HepG2 (cell line): ENCODE data around the gene ALOXE3. TPM values are rescaled to one million over a fixed set of nuclear protein-coding genes. Genes with fewer than 3 reads are reported as not detected.

Experiments
- ATAC-seq: fragments of 200-7000 bp; cut with Tn5 transposase; 3 replicates; pipeline ENCODE4 v1.9.1; 2020; ENCODE audit warnings: mild to moderate bottlenecking, moderate library complexity
- BruUV-seq: library from RNA; stranded (reverse); fragments of 400-500 nt; replicated peaks from 2 replicates; lab custom pipeline; 2021; lab: Mats Ljungman, UMichigan
- CTCF ChIA-PET: fragments of 300-600 bp; formaldehyde crosslinking; extraction: SDS; loops from one replicate; lab custom pipeline; 2021; ENCODE audit warnings: low total read pairs, inconsistent platforms, low intra/inter-chr PET ratio; lab: Yijun Ruan, JAX
- POLR2A ChIA-PET: fragments of 350-600 bp; sonication (Branson Sonifier 250); formaldehyde crosslinking; loops from one replicate; lab custom pipeline; 2020; ENCODE audit warnings: antibody characterized with exemption, inconsistent platforms; lab: Yijun Ruan, JAX
- DNase-seq: peaks from one replicate; pipeline ENCODE4 v3.0.0-alpha.2; 2015; ENCODE audit warnings: low spot score
- FAIRE-seq: peaks from 3 replicates; lab custom pipeline; 2011; peaks lifted over from hg19 to GRCh38; lab: Jason Lieb, UNC
- H2AFZ ChIP-seq: one replicate; pipeline ENCODE4 v1.6.1; 2011; ENCODE audit warnings: low read length, inconsistent platforms
- H3K27ac ChIP-seq: fragments of 300-600 bp; 3 replicates; pipeline ENCODE4 v1.8.0; 2011; ENCODE audit warnings: mixed run types, mild to moderate bottlenecking, mixed read lengths, low read length, inconsistent platforms; ENCODE audit not compliant: insufficient read depth; ENCODE audit errors: extremely low read length
- H3K27me3 ChIP-seq, 2 experiments: fragments of 200-600 bp in 1 of 2; 2 replicates in 1 of 2; 3 replicates in 1 of 2; pipeline versions ENCODE4 v1.6.0 to v1.8.0; 2011; ENCODE audit warnings: low read length in 2 of 2, mild to moderate bottlenecking in 2 of 2, moderate library complexity in 2 of 2, inconsistent platforms in 1 of 2; ENCODE audit not compliant: insufficient read depth in 2 of 2, control insufficient read depth in 1 of 2
- H3K36me3 ChIP-seq, 2 experiments: fragments of 200-600 bp in 1 of 2; replicated peaks in 1 of 2; 2 replicates in 1 of 2; 3 replicates in 1 of 2; pipeline versions ENCODE4 v1.5.1 to v1.8.0; 2011; ENCODE audit warnings: low read length in 2 of 2, inconsistent platforms in 1 of 2; ENCODE audit not compliant: insufficient read depth in 2 of 2, control insufficient read depth in 1 of 2
- H3K4me1 ChIP-seq: 2 replicates; pipeline ENCODE4 v1.5.1; 2012; ENCODE audit warnings: low read length, inconsistent platforms; ENCODE audit not compliant: insufficient read depth
- H3K4me2 ChIP-seq: 2 replicates; pipeline ENCODE4 v1.6.0; 2011; ENCODE audit warnings: low read depth, low read length, inconsistent platforms
- H3K4me3 ChIP-seq, 3 experiments: fragments of 200-600 bp in 1 of 3; sonication (generic), shearing (Covaris generic) in 1 of 3; replicated peaks in 1 of 3; 2 replicates each; pipeline ENCODE4 v1.5.1; 2011 to 2016; ENCODE audit warnings: low read length in 3 of 3, inconsistent platforms in 2 of 3, low read depth in 2 of 3, mild to moderate bottlenecking in 2 of 3, control low read depth in 1 of 3, mixed read lengths in 1 of 3; ENCODE audit not compliant: insufficient read depth in 1 of 3
- H3K79me2 ChIP-seq: one replicate; pipeline ENCODE4 v1.6.1; 2011; ENCODE audit warnings: low read length, inconsistent platforms; ENCODE audit not compliant: insufficient read depth
- H3K9ac ChIP-seq: 2 replicates; pipeline ENCODE4 v1.6.0; 2011; ENCODE audit warnings: mild to moderate bottlenecking, low read depth, low read length, inconsistent platforms; ENCODE audit not compliant: insufficient read depth
- H3K9me3 ChIP-seq: 2 replicates; pipeline ENCODE4 v1.5.1; 2012; ENCODE audit warnings: mild to moderate bottlenecking, low read length
- H4K20me1 ChIP-seq: 2 replicates; pipeline ENCODE4 v1.6.0; 2011; ENCODE audit warnings: inconsistent platforms, mild to moderate bottlenecking, low read length, moderate library complexity; ENCODE audit not compliant: insufficient read depth
- EP300 ChIP-seq, 3 experiments: sonication (generic) in 1 of 3; formaldehyde crosslinking in 1 of 3; IDR thresholded peaks; 2 replicates each; pipeline versions ENCODE4 v1.5.1 to v1.6.1; 2011 to 2020; ENCODE audit warnings: low read depth in 2 of 3, low read length in 2 of 3, borderline replicate concordance in 1 of 3, improper control_type of control experiment in 1 of 3, mild to moderate bottlenecking in 1 of 3, missing genetic modification reagents in 1 of 3, moderate library complexity in 1 of 3
- IRX3 ChIP-seq: sonication (generic); formaldehyde crosslinking; IDR thresholded peaks from 2 replicates; pipeline ENCODE4 v1.8.1; 2023; ENCODE audit warnings: mild to moderate bottlenecking, low read depth, missing genetic modification reagents, borderline replicate concordance
- KMT2B ChIP-seq: IDR thresholded peaks from 2 replicates; pipeline ENCODE4 v1.6.1; 2016; ENCODE audit warnings: missing genetic modification reagents, missing compliant biosample characterization
- MYC ChIP-seq: sonication (generic); formaldehyde crosslinking; IDR thresholded peaks from 2 replicates; pipeline ENCODE4 v1.9.0; 2021; ENCODE audit warnings: missing genetic modification reagents, borderline replicate concordance
- ZFX ChIP-seq: sonication (generic); formaldehyde crosslinking; IDR thresholded peaks from 2 replicates; pipeline ENCODE4 v1.4.0; 2020; ENCODE audit warnings: mild to moderate bottlenecking, low read depth, missing genetic modification reagents, moderate library complexity
- WGBS: methylation state at CpG from one replicate; pipeline ENCODE4 v1.1.6; 2017; ENCODE audit warnings: low lambda C conversion rate; 5-methylcytosine and 5-hydroxymethylcytosine counted together
- in situ Hi-C: cut with HindIII; loops from 2 replicates; pipeline ENCODE4 v1.10.0; 2017; ENCODE audit warnings: low pct_unique_long_range_greater_than_20kb; ENCODE audit not compliant: extremely low pct_ligation_motif_present
- intact Hi-C: fragments of 100-400 bp; cut with micrococcal nuclease; formaldehyde crosslinking; loops from one replicate; pipeline ENCODE4 v1.10.0; 2022; ENCODE audit not compliant: unreplicated experiment
- polyA plus RNA-seq, 8 experiments: library from polyadenylated mRNA; depleted of rRNA in 3 of 8; stranded (reverse) in 7 of 8; unstranded in 1 of 8; fragments of >200 nt; fragmentation: Illumina TruSeq in 4 of 8; extraction: Trizol in 4 of 8; gene quantifications; 2 replicates each; pipeline versions ENCODE4 v1.2.1 to v1.2.3, GENCODE V29; 2011 to 2016; ENCODE audit warnings: low read depth in 4 of 8, missing spikeins in 1 of 8, mixed read lengths in 1 of 8; ENCODE audit not compliant: insufficient read depth in 1 of 8
- total RNA-seq, 5 experiments: library from RNA; depleted of rRNA; stranded (reverse); fragments of >200 nt; fragmentation: Illumina TruSeq; extraction: Trizol; gene quantifications; 2 replicates each; pipeline ENCODE4 v1.2.3, GENCODE V29; 2016; ENCODE audit warnings: low read depth in 1 of 5
- TF ChIP-seq, protein P1 (sequence below), 2 experiments: sonication (generic) in 1 of 2; formaldehyde crosslinking in 1 of 2; IDR thresholded peaks; 2 replicates each; pipeline versions ENCODE4 v1.4.0 to v1.6.1; 2018 to 2020; ENCODE audit warnings: missing genetic modification reagents in 2 of 2, borderline replicate concordance in 1 of 2, low read depth in 1 of 2, mild to moderate bottlenecking in 1 of 2, missing biosample characterization in 1 of 2
- TF ChIP-seq, protein P2 (sequence below): sonication (generic); formaldehyde crosslinking; IDR thresholded peaks from 2 replicates; pipeline ENCODE4 v1.5.1; 2020; ENCODE audit warnings: mild to moderate bottlenecking, missing genetic modification reagents, moderate library complexity
- TF ChIP-seq, protein P3 (sequence below): sonication (generic); formaldehyde crosslinking; IDR thresholded peaks from 2 replicates; pipeline ENCODE4 v1.4.0; 2020; ENCODE audit warnings: missing genetic modification reagents, borderline replicate concordance
- TF ChIP-seq, protein P4 (sequence below): sonication (generic); formaldehyde crosslinking; conservative IDR thresholded peaks from 2 replicates; pipeline ENCODE4 v1.8.0; 2022; ENCODE audit warnings: mild to moderate bottlenecking, moderate library complexity, missing genetic modification reagents

Gene ALOXE3
- total and polyA plus RNA-seq, 2 of the 13 experiments (the other 11 are each of a cell fraction or from before 2014, with no cell fraction given) = 0.07 TPM; not detected in 1

DNA sequence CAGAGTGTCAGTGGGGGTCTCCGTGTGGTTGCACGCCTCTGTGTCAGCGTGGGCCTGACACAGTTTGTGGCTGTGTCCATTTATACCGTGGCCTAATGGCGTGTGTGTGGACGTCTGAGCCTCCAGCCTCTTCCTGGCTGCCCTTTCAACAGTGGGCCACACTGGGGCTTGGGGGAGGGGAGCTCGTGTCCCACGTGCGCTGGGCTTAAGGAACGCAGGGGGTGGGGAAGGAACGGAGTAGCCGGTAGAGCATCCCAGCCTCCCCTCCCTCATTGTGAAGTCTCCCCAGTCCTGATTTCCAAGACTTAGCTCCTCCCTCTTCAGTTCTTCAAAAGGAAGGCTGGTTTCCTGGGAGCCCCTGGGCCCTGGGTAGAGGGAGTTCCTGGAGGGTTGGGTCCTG is 15.1 kb upstream of the ALOXE3 start:
- H3K79me2 ChIP-seq = no peaks in the 10 kb centered on the region
- ChIA-PET CTCF (no interaction called here), POLR2A (interaction anchor here (0.9 to 1.9 kb wide), 2 partner anchors 40 to 90 kb away, joined by 3 to 14 read pairs; no protein-coding TSS in a partner anchor)
- peaks cover 0 to 11% of the 10 kb centered on the region in 2 experiments; a peak in 1 of 5 replicates for H3K27me3 ChIP-seq
- H3K4me2 ChIP-seq = peak overlapping the region; percentile 58
- no peak overlapping the region for H2AFZ ChIP-seq
- peaks cover 37% of the 10 kb centered on the region for H3K4me1 ChIP-seq
- H3K4me3 ChIP-seq = peak overlapping the region; percentile 3 to 46 (median 6); a peak in 4 of 6 replicates
- WGBS = 46% methylated on average over 8 of the region's 12 CpGs
- BruUV-seq = no TSS peak
- no peaks in the 10 kb centered on the region for H3K36me3 ChIP-seq
- H3K27ac ChIP-seq = no peak overlapping the region
- in situ Hi-C loops = no loop called here
- intact Hi-C loops = no loop called here
- no peak for DNase-seq
- H3K9ac ChIP-seq = peak overlapping the region; percentile 24; the same call in 1 of the 2 replicates
- FAIRE-seq = no peak
- no peaks in the 10 kb centered on the region for H3K9me3 ChIP-seq
- ATAC-seq = peak; percentile 39
- no peaks in the 10 kb centered on the region for H4K20me1 ChIP-seq
- TF ChIP-seq, protein P1, sequence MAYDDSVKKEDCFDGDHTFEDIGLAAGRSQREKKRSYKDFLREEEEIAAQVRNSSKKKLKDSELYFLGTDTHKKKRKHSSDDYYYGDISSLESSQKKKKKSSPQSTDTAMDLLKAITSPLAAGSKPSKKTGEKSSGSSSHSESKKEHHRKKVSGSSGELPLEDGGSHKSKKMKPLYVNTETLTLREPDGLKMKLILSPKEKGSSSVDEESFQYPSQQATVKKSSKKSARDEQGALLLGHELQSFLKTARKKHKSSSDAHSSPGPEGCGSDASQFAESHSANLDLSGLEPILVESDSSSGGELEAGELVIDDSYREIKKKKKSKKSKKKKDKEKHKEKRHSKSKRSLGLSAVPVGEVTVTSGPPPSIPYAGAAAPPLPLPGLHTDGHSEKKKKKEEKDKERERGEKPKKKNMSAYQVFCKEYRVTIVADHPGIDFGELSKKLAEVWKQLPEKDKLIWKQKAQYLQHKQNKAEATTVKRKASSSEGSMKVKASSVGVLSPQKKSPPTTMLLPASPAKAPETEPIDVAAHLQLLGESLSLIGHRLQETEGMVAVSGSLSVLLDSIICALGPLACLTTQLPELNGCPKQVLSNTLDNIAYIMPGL (CRISPR knock-in tag; IDR thresholded peaks at IDR 0.05; ENCODE audit: borderline replicate concordance in 1 of 2, low read depth in 1 of 2) = 0 out of 4 replicates have a peak, but pooled peaks of 1 of the 2 experiments have one; percentile 32
- peak; percentile 46 for TF ChIP-seq ZFX
- TF ChIP-seq IRX3 (CRISPR knock-in tag) = no peak
- TF ChIP-seq KMT2B (CRISPR knock-in tag) = no peak
- no peak for TF ChIP-seq EP300 (IDR thresholded peaks at IDR 0.05; ENCODE audit: low read depth in 2 of 2, low read length in 2 of 2)
- TF ChIP-seq EP300 (CRISPR knock-in tag; IDR thresholded peaks at IDR 0.05; ENCODE audit: borderline replicate concordance) = no peak
- TF ChIP-seq MYC = peak; percentile 19; the same call in 1 of the 2 replicates
- TF ChIP-seq, protein P2, sequence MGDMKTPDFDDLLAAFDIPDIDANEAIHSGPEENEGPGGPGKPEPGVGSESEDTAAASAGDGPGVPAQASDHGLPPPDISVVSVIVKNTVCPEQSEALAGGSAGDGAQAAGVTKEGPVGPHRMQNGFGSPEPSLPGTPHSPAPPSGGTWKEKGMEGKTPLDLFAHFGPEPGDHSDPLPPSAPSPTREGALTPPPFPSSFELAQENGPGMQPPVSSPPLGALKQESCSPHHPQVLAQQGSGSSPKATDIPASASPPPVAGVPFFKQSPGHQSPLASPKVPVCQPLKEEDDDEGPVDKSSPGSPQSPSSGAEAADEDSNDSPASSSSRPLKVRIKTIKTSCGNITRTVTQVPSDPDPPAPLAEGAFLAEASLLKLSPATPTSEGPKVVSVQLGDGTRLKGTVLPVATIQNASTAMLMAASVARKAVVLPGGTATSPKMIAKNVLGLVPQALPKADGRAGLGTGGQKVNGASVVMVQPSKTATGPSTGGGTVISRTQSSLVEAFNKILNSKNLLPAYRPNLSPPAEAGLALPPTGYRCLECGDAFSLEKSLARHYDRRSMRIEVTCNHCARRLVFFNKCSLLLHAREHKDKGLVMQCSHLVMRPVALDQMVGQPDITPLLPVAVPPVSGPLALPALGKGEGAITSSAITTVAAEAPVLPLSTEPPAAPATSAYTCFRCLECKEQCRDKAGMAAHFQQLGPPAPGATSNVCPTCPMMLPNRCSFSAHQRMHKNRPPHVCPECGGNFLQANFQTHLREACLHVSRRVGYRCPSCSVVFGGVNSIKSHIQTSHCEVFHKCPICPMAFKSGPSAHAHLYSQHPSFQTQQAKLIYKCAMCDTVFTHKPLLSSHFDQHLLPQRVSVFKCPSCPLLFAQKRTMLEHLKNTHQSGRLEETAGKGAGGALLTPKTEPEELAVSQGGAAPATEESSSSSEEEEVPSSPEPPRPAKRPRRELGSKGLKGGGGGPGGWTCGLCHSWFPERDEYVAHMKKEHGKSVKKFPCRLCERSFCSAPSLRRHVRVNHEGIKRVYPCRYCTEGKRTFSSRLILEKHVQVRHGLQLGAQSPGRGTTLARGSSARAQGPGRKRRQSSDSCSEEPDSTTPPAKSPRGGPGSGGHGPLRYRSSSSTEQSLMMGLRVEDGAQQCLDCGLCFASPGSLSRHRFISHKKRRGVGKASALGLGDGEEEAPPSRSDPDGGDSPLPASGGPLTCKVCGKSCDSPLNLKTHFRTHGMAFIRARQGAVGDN (CRISPR knock-in tag) = peak; percentile 38
- TF ChIP-seq, protein P3, sequence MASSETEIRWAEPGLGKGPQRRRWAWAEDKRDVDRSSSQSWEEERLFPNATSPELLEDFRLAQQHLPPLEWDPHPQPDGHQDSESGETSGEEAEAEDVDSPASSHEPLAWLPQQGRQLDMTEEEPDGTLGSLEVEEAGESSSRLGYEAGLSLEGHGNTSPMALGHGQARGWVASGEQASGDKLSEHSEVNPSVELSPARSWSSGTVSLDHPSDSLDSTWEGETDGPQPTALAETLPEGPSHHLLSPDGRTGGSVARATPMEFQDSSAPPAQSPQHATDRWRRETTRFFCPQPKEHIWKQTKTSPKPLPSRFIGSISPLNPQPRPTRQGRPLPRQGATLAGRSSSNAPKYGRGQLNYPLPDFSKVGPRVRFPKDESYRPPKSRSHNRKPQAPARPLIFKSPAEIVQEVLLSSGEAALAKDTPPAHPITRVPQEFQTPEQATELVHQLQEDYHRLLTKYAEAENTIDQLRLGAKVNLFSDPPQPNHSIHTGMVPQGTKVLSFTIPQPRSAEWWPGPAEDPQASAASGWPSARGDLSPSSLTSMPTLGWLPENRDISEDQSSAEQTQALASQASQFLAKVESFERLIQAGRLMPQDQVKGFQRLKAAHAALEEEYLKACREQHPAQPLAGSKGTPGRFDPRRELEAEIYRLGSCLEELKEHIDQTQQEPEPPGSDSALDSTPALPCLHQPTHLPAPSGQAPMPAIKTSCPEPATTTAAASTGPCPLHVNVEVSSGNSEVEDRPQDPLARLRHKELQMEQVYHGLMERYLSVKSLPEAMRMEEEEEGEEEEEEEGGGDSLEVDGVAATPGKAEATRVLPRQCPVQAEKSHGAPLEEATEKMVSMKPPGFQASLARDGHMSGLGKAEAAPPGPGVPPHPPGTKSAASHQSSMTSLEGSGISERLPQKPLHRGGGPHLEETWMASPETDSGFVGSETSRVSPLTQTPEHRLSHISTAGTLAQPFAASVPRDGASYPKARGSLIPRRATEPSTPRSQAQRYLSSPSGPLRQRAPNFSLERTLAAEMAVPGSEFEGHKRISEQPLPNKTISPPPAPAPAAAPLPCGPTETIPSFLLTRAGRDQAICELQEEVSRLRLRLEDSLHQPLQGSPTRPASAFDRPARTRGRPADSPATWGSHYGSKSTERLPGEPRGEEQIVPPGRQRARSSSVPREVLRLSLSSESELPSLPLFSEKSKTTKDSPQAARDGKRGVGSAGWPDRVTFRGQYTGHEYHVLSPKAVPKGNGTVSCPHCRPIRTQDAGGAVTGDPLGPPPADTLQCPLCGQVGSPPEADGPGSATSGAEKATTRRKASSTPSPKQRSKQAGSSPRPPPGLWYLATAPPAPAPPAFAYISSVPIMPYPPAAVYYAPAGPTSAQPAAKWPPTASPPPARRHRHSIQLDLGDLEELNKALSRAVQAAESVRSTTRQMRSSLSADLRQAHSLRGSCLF (CRISPR knock-in tag) = no peak
- TF ChIP-seq, protein P4, sequence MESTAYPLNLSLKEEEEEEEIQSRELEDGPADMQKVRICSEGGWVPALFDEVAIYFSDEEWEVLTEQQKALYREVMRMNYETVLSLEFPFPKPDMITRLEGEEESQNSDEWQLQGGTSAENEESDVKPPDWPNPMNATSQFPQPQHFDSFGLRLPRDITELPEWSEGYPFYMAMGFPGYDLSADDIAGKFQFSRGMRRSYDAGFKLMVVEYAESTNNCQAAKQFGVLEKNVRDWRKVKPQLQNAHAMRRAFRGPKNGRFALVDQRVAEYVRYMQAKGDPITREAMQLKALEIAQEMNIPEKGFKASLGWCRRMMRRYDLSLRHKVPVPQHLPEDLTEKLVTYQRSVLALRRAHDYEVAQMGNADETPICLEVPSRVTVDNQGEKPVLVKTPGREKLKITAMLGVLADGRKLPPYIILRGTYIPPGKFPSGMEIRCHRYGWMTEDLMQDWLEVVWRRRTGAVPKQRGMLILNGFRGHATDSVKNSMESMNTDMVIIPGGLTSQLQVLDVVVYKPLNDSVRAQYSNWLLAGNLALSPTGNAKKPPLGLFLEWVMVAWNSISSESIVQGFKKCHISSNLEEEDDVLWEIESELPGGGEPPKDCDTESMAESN (CRISPR knock-in tag) = no peak
